Activated naive CD4-positive, alpha-beta T cell treated with anti-CD3 and anti-CD28 coated beads, Interleukin-2, amount 50 U/mL, for 16 hours (primary cell): ENCODE results near the gene PFKP.

Experiments used
- DNase-seq: peaks from one replicate; pipeline ENCODE4 v3.0.0-alpha.2; 2020

Gene PFKP

GRCh38 chr10:3072641-3073360 is 5.5 kb downstream of the PFKP start:
- no peak for DNase-seq

GRCh38 chr10:3074145-3074665 is 6.9 kb downstream of the PFKP start:
- DNase-seq = no peak

- no peak for DNase-seq
Observed at GRCh38 chr10:3074985-3075600, 7.7 kb downstream of the PFKP start.

GRCh38 chr10:3076138-3076537 is 8.8 kb downstream of the PFKP start:
- DNase-seq = no peak

GRCh38 chr10:3077509-3077908 is 10.2 kb downstream of the PFKP start:
- no peak for DNase-seq

- no peak for DNase-seq
Observed at GRCh38 chr10:3077940-3078630, 10.7 kb downstream of the PFKP start.

- no peak for DNase-seq
Observed at GRCh38 chr10:3081383-3081981, 14.1 kb downstream of the PFKP start.

GRCh38 chr10:3082290-3082689 is 14.9 kb downstream of the PFKP start:
- DNase-seq = no peak

- no peak for DNase-seq
Observed at GRCh38 chr10:3085785-3086567, 18.6 kb downstream of the PFKP start.

- DNase-seq = no peak
Observed at GRCh38 chr10:3090388-3090787, 23.0 kb downstream of the PFKP start.

- no peak for DNase-seq
Observed at GRCh38 chr10:3090914-3091787, 23.8 kb downstream of the PFKP start.

GRCh38 chr10:3091921-3092320 is 24.6 kb downstream of the PFKP start:
- DNase-seq = no peak

GRCh38 chr10:3093996-3094395 is 26.6 kb downstream of the PFKP start:
- no peak for DNase-seq

GRCh38 chr10:3094609-3095036 is 27.3 kb downstream of the PFKP start:
- no peak for DNase-seq

- DNase-seq = peak; percentile 57
Observed at GRCh38 chr10:3095373-3096139, 28.2 kb downstream of the PFKP start.

- no peak for DNase-seq
Observed at GRCh38 chr10:3096149-3096548, 28.8 kb downstream of the PFKP start.

GRCh38 chr10:3097160-3097559 is 29.8 kb downstream of the PFKP start:
- no peak for DNase-seq

- DNase-seq = no peak
Observed at GRCh38 chr10:3098689-3099088, 31.3 kb downstream of the PFKP start.

- no peak for DNase-seq
Observed at GRCh38 chr10:3099291-3100092, 32.1 kb downstream of the PFKP start.
